K562 (cell line): ENCODE measurements around the gene CACTIN. TPM values are rescaled to one million over a fixed set of nuclear protein-coding genes. Genes with fewer than 3 reads are reported as not detected.

Experiments used
- AFF4 ChIP-seq: sonication (generic); formaldehyde crosslinking; IDR thresholded peaks from 2 replicates; pipeline ENCODE4 v1.8.0; 2023; ENCODE audit warnings: mild to moderate bottlenecking, missing genetic modification reagents
- BDP1 ChIP-seq: IDR thresholded peaks from 3 replicates; pipeline ENCODE4 v1.6.1; 2011; ENCODE audit not compliant: insufficient read length, insufficient read depth
- ETS1 ChIP-seq: conservative IDR thresholded peaks from 2 replicates; pipeline ENCODE4 v1.6.1; 2011; ENCODE audit warnings: low read depth, mild to moderate bottlenecking, low read length; ENCODE audit not compliant: control insufficient read depth
- EWSR1 ChIP-seq: fragments of 450-650 bp; IDR thresholded peaks from 2 replicates; pipeline ENCODE4 v1.6.1; 2018; ENCODE audit warnings: borderline replicate concordance, mild to moderate bottlenecking, low read depth, moderate library complexity; ENCODE audit not compliant: partially characterized antibody
- FOXJ3 ChIP-seq: sonication (generic); formaldehyde crosslinking; IDR thresholded peaks from 2 replicates; pipeline ENCODE4 v1.4.0; 2020; ENCODE audit warnings: mild to moderate bottlenecking, missing genetic modification reagents
- GATAD2B ChIP-seq: fragments of 450-650 bp; IDR thresholded peaks from 2 replicates; pipeline ENCODE4 v1.6.1; 2017; ENCODE audit warnings: mild to moderate bottlenecking, borderline replicate concordance
- HOXB6 ChIP-seq: fragments of 250-450 bp; sonication (Bioruptor Pico); IDR thresholded peaks from 2 replicates; pipeline ENCODE4 v1.5.1; 2022; ENCODE audit warnings: mild to moderate bottlenecking, borderline replicate concordance
- NFATC3 ChIP-seq: fragments of 450-650 bp; IDR thresholded peaks from 2 replicates; pipeline ENCODE4 v1.6.1; 2017; ENCODE audit warnings: mild to moderate bottlenecking
- RBM34 ChIP-seq: fragments of 200-400 bp; formaldehyde crosslinking; IDR thresholded peaks from 2 replicates; pipeline ENCODE4 v1.6.1; 2018; ENCODE audit warnings: low read length, borderline replicate concordance; ENCODE audit not compliant: insufficient read depth
- SRSF1 ChIP-seq: fragments of 200-400 bp; formaldehyde crosslinking; IDR thresholded peaks from 2 replicates; pipeline ENCODE4 v1.6.1; 2017; ENCODE audit warnings: mild to moderate bottlenecking, low read depth, low read length, moderate library complexity
- TEAD4 ChIP-seq, 2 experiments: sonication (generic) in 1 of 2; formaldehyde crosslinking in 1 of 2; IDR thresholded peaks; 2 replicates each; pipeline versions ENCODE4 v1.6.1 to v1.8.0; 2012 to 2022; ENCODE audit warnings: borderline replicate concordance in 1 of 2, inconsistent platforms in 1 of 2, low read length in 1 of 2, mild to moderate bottlenecking in 1 of 2, missing genetic modification reagents in 1 of 2
- ZKSCAN3 ChIP-seq: fragments of 250-450 bp; sonication (Bioruptor Pico); IDR thresholded peaks from 2 replicates; pipeline ENCODE4 v1.4.0; 2020
- ZNF133 ChIP-seq: fragments of 250-450 bp; sonication (Bioruptor Pico); IDR thresholded peaks from 2 replicates; pipeline ENCODE4 v1.4.0; 2020; ENCODE audit warnings: mild to moderate bottlenecking
- ZNF239 ChIP-seq: fragments of 250-450 bp; sonication (Bioruptor Pico); IDR thresholded peaks from 2 replicates; pipeline ENCODE4 v1.4.0; 2020; ENCODE audit warnings: mild to moderate bottlenecking
- ZNF253 ChIP-seq: fragments of 250-450 bp; sonication (Bioruptor Pico); conservative IDR thresholded peaks from 2 replicates; pipeline ENCODE4 v1.6.1; 2021; ENCODE audit warnings: mild to moderate bottlenecking
- ZNF57 ChIP-seq: fragments of 450-650 bp; formaldehyde crosslinking; IDR thresholded peaks from 2 replicates; pipeline ENCODE4 v1.4.0; 2020; ENCODE audit warnings: mild to moderate bottlenecking, moderate library complexity
- polyA plus RNA-seq, 8 experiments: library from polyadenylated mRNA; depleted of rRNA in 4 of 8; stranded (reverse) in 5 of 8; unstranded in 3 of 8; fragments of >200 nt; fragmentation: Nextera tagmentation in 2 of 8; fragmentation: Illumina TruSeq in 1 of 8; extraction: Ambion mirVana in 2 of 8; extraction: Trizol in 1 of 8; gene quantifications; 2 replicates each; pipeline versions ENCODE4 v1.2.1 to v1.2.3, GENCODE V29; 2011 to 2014; ENCODE audit warnings: inconsistent platforms in 1 of 8, missing spikeins in 1 of 8
- total RNA-seq, 7 experiments: library from RNA; depleted of rRNA in 6 of 7; stranded (reverse); fragments of >200 nt in 6 of 7; fragmentation: Illumina TruSeq in 2 of 7; extraction: Trizol in 2 of 7; gene quantifications; 2 replicates each; pipeline versions ENCODE4 v1.2.1 to v1.2.3, GENCODE V29; 2011 to 2021; ENCODE audit warnings: low replicate concordance in 1 of 7
- TF ChIP-seq, protein P1 (sequence below): fragments of 250-450 bp; sonication (Bioruptor Pico); IDR thresholded peaks from 2 replicates; pipeline ENCODE4 v1.8.0; 2021; ENCODE audit warnings: moderate library complexity, mild to moderate bottlenecking, inconsistent platforms

Gene CACTIN
- total and polyA plus RNA-seq, 9 of the 15 experiments (the other 6 are each of a cell fraction or from before 2014, with no cell fraction given), result 0.15 to 49.2 (median 15.0) TPM

DNA sequence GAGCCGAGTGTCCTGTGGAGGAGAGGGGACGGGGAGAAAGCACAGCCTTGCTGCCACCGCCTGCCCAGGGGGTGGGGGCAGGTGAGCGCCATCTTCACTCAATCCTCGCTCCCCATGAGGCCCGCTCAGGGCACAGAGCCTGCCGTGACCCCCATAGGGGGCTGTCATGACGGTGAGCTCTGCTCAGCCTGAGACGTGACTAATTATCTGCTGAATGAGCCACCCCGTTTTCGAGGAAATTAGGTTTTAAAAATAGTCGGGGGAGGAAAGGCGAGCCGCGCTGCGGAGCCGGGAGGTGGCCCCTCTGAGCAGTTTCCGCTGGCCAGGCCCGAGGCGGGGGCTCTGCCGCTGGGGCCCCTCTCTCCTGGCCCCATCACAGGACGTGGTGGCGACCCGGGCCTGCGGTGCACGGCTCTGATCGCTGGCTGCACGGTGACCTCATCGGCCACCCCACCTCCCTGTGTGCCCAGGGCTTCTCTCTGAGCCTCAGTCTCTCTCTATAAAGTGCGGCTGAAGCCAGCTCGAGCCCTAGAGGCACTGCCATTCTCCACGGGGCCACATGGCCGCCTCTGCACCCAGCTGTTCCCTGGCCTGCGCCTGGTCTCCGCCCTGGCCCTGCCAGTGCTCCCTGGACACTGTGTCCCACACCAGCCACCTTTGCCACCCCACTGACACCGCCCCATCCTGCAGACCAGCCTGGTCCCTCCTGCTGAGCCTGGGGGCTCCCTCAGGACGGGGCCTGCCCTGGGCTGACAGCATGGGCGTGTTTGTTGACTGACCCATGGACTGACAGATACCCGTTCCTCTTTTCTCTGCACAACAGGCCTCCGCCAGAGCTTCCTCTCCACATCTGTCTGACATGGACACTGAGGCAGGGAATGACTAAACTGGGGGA is 45.3 kb upstream of the CACTIN start (continued):
- TF ChIP-seq, protein P1, sequence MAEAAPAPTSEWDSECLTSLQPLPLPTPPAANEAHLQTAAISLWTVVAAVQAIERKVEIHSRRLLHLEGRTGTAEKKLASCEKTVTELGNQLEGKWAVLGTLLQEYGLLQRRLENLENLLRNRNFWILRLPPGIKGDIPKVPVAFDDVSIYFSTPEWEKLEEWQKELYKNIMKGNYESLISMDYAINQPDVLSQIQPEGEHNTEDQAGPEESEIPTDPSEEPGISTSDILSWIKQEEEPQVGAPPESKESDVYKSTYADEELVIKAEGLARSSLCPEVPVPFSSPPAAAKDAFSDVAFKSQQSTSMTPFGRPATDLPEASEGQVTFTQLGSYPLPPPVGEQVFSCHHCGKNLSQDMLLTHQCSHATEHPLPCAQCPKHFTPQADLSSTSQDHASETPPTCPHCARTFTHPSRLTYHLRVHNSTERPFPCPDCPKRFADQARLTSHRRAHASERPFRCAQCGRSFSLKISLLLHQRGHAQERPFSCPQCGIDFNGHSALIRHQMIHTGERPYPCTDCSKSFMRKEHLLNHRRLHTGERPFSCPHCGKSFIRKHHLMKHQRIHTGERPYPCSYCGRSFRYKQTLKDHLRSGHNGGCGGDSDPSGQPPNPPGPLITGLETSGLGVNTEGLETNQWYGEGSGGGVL, result no peak
- TF ChIP-seq TEAD4 (IDR thresholded peaks at IDR 0.05; ENCODE audit: low read length) (no peak), TEAD4 (CRISPR knock-in tag; IDR thresholded peaks at IDR 0.05; ENCODE audit: borderline replicate concordance) (no peak), FOXJ3 (CRISPR knock-in tag) (no peak), EWSR1 (no peak), ZNF253 (no peak), ZNF57 (CRISPR knock-in tag) (no peak), BDP1 (no peak), HOXB6 (CRISPR knock-in tag) (no peak), ZNF133 (CRISPR knock-in tag) (no peak), ZNF239 (CRISPR knock-in tag) (no peak), RBM34 (no peak), SRSF1 (no peak), AFF4 (no peak), ETS1 (no peak), NFATC3 (no peak), GATAD2B (no peak), ZKSCAN3 (CRISPR knock-in tag) (no peak)
